Left forelimb (tissue), 1 donor: ENCODE data around the gene RELCH.

Experiments
- DNase-seq: peaks from one replicate; pipeline ENCODE4 v3.0.0-alpha.2; 2018; ENCODE audit warnings: low spot score

RELCH gene

GRCh38 chr18:62321201-62321600 is 134.1 kb downstream of the RELCH start:
- no peak for DNase-seq

GRCh38 chr18:62323483-62324180 is 136.6 kb downstream of the RELCH start:
- DNase-seq: no peak

GRCh38 chr18:62324181-62324828 is 137.2 kb downstream of the RELCH start:
- DNase-seq: no peak

GRCh38 chr18:62324917-62325805 is 138.1 kb downstream of the RELCH start, which contains the start of gene TNFRSF11A:
TNFRSF11A (plus strand) TSS chr18:62325310; CDS start chr18:62325353, 43 bp downstream.
- DNase-seq: no peak

- no peak for DNase-seq
Measured at GRCh38 chr18:62325806-62326645, 139.0 kb downstream of the RELCH start.

GRCh38 chr18:62326646-62327348 is 139.7 kb downstream of the RELCH start:
- DNase-seq: no peak

GRCh38 chr18:62327977-62328376 is 140.9 kb downstream of the RELCH start:
- DNase-seq: no peak

- DNase-seq: no peak
Measured at GRCh38 chr18:62328586-62329525, 141.8 kb downstream of the RELCH start.

- no peak for DNase-seq
Measured at GRCh38 chr18:62329691-62330454, 142.8 kb downstream of the RELCH start.

- no peak for DNase-seq
Measured at GRCh38 chr18:62330650-62331049, 143.6 kb downstream of the RELCH start.

GRCh38 chr18:62331581-62332356 is 144.7 kb downstream of the RELCH start:
- DNase-seq: no peak

GRCh38 chr18:62332431-62332830 is 145.4 kb downstream of the RELCH start:
- DNase-seq: no peak

GRCh38 chr18:62332964-62333695 is 146.1 kb downstream of the RELCH start:
- no peak for DNase-seq

GRCh38 chr18:62334120-62334519 is 147.1 kb downstream of the RELCH start:
- DNase-seq: no peak

- DNase-seq: no peak
Measured at GRCh38 chr18:62335494-62335893, 148.4 kb downstream of the RELCH start.

- no peak for DNase-seq
Measured at GRCh38 chr18:62336618-62337017, 149.6 kb downstream of the RELCH start.

- no peak for DNase-seq
Measured at GRCh38 chr18:62337336-62337735, 150.3 kb downstream of the RELCH start.
